ENCODE data around the gene KRT86. TPM values are rescaled to one million over a fixed set of nuclear protein-coding genes. Genes with fewer than 3 reads are reported as not detected.

Gene KRT86
- total and polyA plus RNA-seq, 9 donors: 0.04 to 0.34 (median 0.22) TPM; not detected in 1

- peaks cover 73% of the 10 kb centered on the region for H3K27me3 ChIP-seq (ENCODE audit: control insufficient read depth, insufficient read depth, low read length)
- H3K36me3 ChIP-seq (ENCODE audit: control insufficient read depth, insufficient read depth, low read length): no peaks in the 10 kb centered on the region
- peaks cover 27% of the 10 kb centered on the region for H3K4me1 ChIP-seq (ENCODE audit: control insufficient read depth, insufficient read depth, low read length)
- DNase-seq: no peak
- H3K9me3 ChIP-seq (replicated peaks; ENCODE audit: control insufficient read depth, low read depth, low read length): no peaks in the 10 kb centered on the region
- 76% methylated on average over 3 of the region's 6 CpGs for WGBS (ENCODE audit: insufficient coverage)
- H3K4me3 ChIP-seq (ENCODE audit: low read length): no peak overlapping the region
- H3K27ac ChIP-seq (ENCODE audit: low read length): no peak overlapping the region
Measured at GRCh38 chr12:52259657-52260243, 14.7 kb upstream of the KRT86 start.

GRCh38 chr12:52260361-52261207, 13.9 kb upstream of the KRT86 start:
- peaks cover 65% of the 10 kb centered on the region for H3K27me3 ChIP-seq (ENCODE audit: control insufficient read depth, insufficient read depth, low read length)
- H3K27ac ChIP-seq (ENCODE audit: low read length): no peak overlapping the region
- H3K4me1 ChIP-seq (ENCODE audit: control insufficient read depth, insufficient read depth, low read length): peaks cover 27% of the 10 kb centered on the region
- 61% methylated on average over 3 of the region's 9 CpGs for whole genome bisulfite sequencing (ENCODE audit: insufficient coverage)
- H3K36me3 ChIP-seq (ENCODE audit: control insufficient read depth, insufficient read depth, low read length): no peaks in the 10 kb centered on the region
- DNase-seq: no peak
- H3K4me3 ChIP-seq (ENCODE audit: low read length): no peak overlapping the region
- no peaks in the 10 kb centered on the region for H3K9me3 ChIP-seq (replicated peaks; ENCODE audit: control insufficient read depth, low read depth, low read length)

- Histone ChIP-seq H3K4me1 (ENCODE audit: control insufficient read depth, insufficient read depth, low read length) (peaks cover 27% of the 10 kb centered on the region), H3K27me3 (ENCODE audit: control insufficient read depth, insufficient read depth, low read length) (peaks cover 61% of the 10 kb centered on the region)
- no CpG with 5 or more reads among the region's 1 CpG for WGBS (ENCODE audit: insufficient coverage)
Measured at GRCh38 chr12:52261208-52261484, 13.3 kb upstream of the KRT86 start.

GRCh38 chr12:52262286-52262685, 12.2 kb upstream of the KRT86 start:
- no peaks in the 10 kb centered on the region for H3K36me3 ChIP-seq (ENCODE audit: control insufficient read depth, insufficient read depth, low read length)
- no peak overlapping the region for H3K4me3 ChIP-seq (ENCODE audit: low read length)
- no peak overlapping the region for H3K27ac ChIP-seq (ENCODE audit: low read length)
- WGBS (ENCODE audit: insufficient coverage): 89% methylated on average over 1 of the region's 3 CpGs
- peaks cover 27% of the 10 kb centered on the region for H3K4me1 ChIP-seq (ENCODE audit: control insufficient read depth, insufficient read depth, low read length)
- no peaks in the 10 kb centered on the region for H3K9me3 ChIP-seq (replicated peaks; ENCODE audit: control insufficient read depth, low read depth, low read length)
- DNase-seq: no peak
- peaks cover 50% of the 10 kb centered on the region for H3K27me3 ChIP-seq (ENCODE audit: control insufficient read depth, insufficient read depth, low read length)

More at GRCh38 chr12:52261208-52261484, 13.3 kb upstream of the KRT86 start:
- Histone ChIP-seq H3K27ac (ENCODE audit: low read length) (no peak overlapping the region), H3K36me3 (ENCODE audit: control insufficient read depth, insufficient read depth, low read length) (no peaks in the 10 kb centered on the region), H3K4me3 (ENCODE audit: low read length) (no peak overlapping the region), H3K9me3 (replicated peaks; ENCODE audit: control insufficient read depth, low read depth, low read length) (no peaks in the 10 kb centered on the region)
- no peak for DNase-seq

- no peaks in the 10 kb centered on the region for H3K36me3 ChIP-seq (ENCODE audit: control insufficient read depth, insufficient read depth, low read length)
- H3K9me3 ChIP-seq (replicated peaks; ENCODE audit: control insufficient read depth, low read depth, low read length): no peaks in the 10 kb centered on the region
- no peak for DNase-seq
- peaks cover 22% of the 10 kb centered on the region for H3K4me1 ChIP-seq (ENCODE audit: control insufficient read depth, insufficient read depth, low read length)
- H3K27ac ChIP-seq (ENCODE audit: low read length): no peak overlapping the region
- 74% methylated on average over 4 of the region's 7 CpGs for WGBS (ENCODE audit: insufficient coverage)
- H3K27me3 ChIP-seq (ENCODE audit: control insufficient read depth, insufficient read depth, low read length): peaks cover 34% of the 10 kb centered on the region
- no peak overlapping the region for H3K4me3 ChIP-seq (ENCODE audit: low read length)
Measured at GRCh38 chr12:52263761-52264434, 10.5 kb upstream of the KRT86 start.

- no peaks in the 10 kb centered on the region for H3K36me3 ChIP-seq (ENCODE audit: control insufficient read depth, insufficient read depth, low read length)
- peaks cover 29% of the 10 kb centered on the region for H3K27me3 ChIP-seq (ENCODE audit: control insufficient read depth, insufficient read depth, low read length)
- H3K4me3 ChIP-seq (ENCODE audit: low read length): no peak overlapping the region
- no peaks in the 10 kb centered on the region for H3K9me3 ChIP-seq (replicated peaks; ENCODE audit: control insufficient read depth, low read depth, low read length)
- peaks cover 22% of the 10 kb centered on the region for H3K4me1 ChIP-seq (ENCODE audit: control insufficient read depth, insufficient read depth, low read length)
- peak; percentile 89 for DNase-seq
- no peak overlapping the region for H3K27ac ChIP-seq (ENCODE audit: low read length)
- WGBS (ENCODE audit: insufficient coverage): 26% methylated on average over 2 of the region's 2 CpGs
Measured at GRCh38 chr12:52264435-52264825, 10.0 kb upstream of the KRT86 start.

GRCh38 chr12:52266514-52266913, 7.9 kb upstream of the KRT86 start:
- Histone ChIP-seq H3K4me1 (ENCODE audit: control insufficient read depth, insufficient read depth, low read length) (peaks cover 11% of the 10 kb centered on the region), H3K36me3 (ENCODE audit: control insufficient read depth, insufficient read depth, low read length) (no peaks in the 10 kb centered on the region), H3K4me3 (ENCODE audit: low read length) (no peak overlapping the region), H3K9me3 (replicated peaks; ENCODE audit: control insufficient read depth, low read depth, low read length) (no peaks in the 10 kb centered on the region), H3K27me3 (ENCODE audit: control insufficient read depth, insufficient read depth, low read length) (peaks cover 27% of the 10 kb centered on the region), H3K27ac (ENCODE audit: low read length) (no peak overlapping the region)
- WGBS (ENCODE audit: insufficient coverage): 86% methylated on average over 2 of the region's 2 CpGs
- DNase-seq: no peak

GRCh38 chr12:52267266-52267665, 7.2 kb upstream of the KRT86 start:
- H3K4me3 ChIP-seq (ENCODE audit: low read length): no peak overlapping the region
- peaks cover 11% of the 10 kb centered on the region for H3K4me1 ChIP-seq (ENCODE audit: control insufficient read depth, insufficient read depth, low read length)
- no peak overlapping the region for H3K27ac ChIP-seq (ENCODE audit: low read length)
- no peaks in the 10 kb centered on the region for H3K9me3 ChIP-seq (replicated peaks; ENCODE audit: control insufficient read depth, low read depth, low read length)
- WGBS (ENCODE audit: insufficient coverage): 75% methylated on average over 3 of the region's 3 CpGs
- no peaks in the 10 kb centered on the region for H3K36me3 ChIP-seq (ENCODE audit: control insufficient read depth, insufficient read depth, low read length)
- no peak for DNase-seq
- H3K27me3 ChIP-seq (ENCODE audit: control insufficient read depth, insufficient read depth, low read length): peaks cover 23% of the 10 kb centered on the region

GRCh38 chr12:52267699-52268098, 6.7 kb upstream of the KRT86 start:
- no peak for DNase-seq
- no peaks in the 10 kb centered on the region for H3K36me3 ChIP-seq (ENCODE audit: control insufficient read depth, insufficient read depth, low read length)
- H3K4me1 ChIP-seq (ENCODE audit: control insufficient read depth, insufficient read depth, low read length): peaks cover 11% of the 10 kb centered on the region
- no peak overlapping the region for H3K27ac ChIP-seq (ENCODE audit: low read length)
- 80% methylated on average over 1 of the region's 3 CpGs for WGBS (ENCODE audit: insufficient coverage)
- H3K27me3 ChIP-seq (ENCODE audit: control insufficient read depth, insufficient read depth, low read length): peaks cover 19% of the 10 kb centered on the region
- no peaks in the 10 kb centered on the region for H3K9me3 ChIP-seq (replicated peaks; ENCODE audit: control insufficient read depth, low read depth, low read length)
- H3K4me3 ChIP-seq (ENCODE audit: low read length): no peak overlapping the region

- H3K9me3 ChIP-seq (replicated peaks; ENCODE audit: control insufficient read depth, low read depth, low read length): no peaks in the 10 kb centered on the region
- H3K27ac ChIP-seq (ENCODE audit: low read length): no peak overlapping the region
- WGBS (ENCODE audit: insufficient coverage): 50% methylated on average over 1 of the region's 2 CpGs
- peaks cover 11% of the 10 kb centered on the region for H3K4me1 ChIP-seq (ENCODE audit: control insufficient read depth, insufficient read depth, low read length)
- DNase-seq: no peak
- H3K4me3 ChIP-seq (ENCODE audit: low read length): no peak overlapping the region
- no peaks in the 10 kb centered on the region for H3K36me3 ChIP-seq (ENCODE audit: control insufficient read depth, insufficient read depth, low read length)
- H3K27me3 ChIP-seq (ENCODE audit: control insufficient read depth, insufficient read depth, low read length): peaks cover 17% of the 10 kb centered on the region
Measured at GRCh38 chr12:52268212-52268611, 6.2 kb upstream of the KRT86 start.

Data from muscle of leg (tissue), 11 donors.